GM21786 (cell line): ENCODE results near the gene CREB5.

Experiments used
- ATAC-seq: cut with Tn5 transposase; IDR thresholded peaks from one replicate; pipeline ENCODE4 v1.9.1; 2021; ENCODE audit not compliant: unreplicated experiment

Gene CREB5

DNA sequence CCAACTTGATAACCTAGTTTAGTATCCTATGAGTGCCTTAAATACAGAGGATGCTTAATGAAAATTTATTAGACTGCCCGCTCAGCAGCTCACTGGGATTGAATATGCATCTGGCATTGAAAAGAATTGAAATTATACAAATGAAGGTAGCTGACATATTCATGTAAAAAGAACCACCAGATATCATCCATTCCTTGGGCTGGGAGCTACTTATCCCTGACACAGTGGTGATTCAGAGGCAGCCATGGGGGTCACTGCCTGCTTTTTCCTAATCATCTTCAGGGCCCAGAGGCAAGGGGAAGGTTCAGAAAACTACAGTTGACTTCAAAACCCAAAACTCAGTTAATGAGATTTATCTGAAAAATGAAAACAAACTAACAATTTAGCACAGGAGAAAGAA lies 424.9 kb downstream of the CREB5 start:
- ATAC-seq, result no peak

DNA sequence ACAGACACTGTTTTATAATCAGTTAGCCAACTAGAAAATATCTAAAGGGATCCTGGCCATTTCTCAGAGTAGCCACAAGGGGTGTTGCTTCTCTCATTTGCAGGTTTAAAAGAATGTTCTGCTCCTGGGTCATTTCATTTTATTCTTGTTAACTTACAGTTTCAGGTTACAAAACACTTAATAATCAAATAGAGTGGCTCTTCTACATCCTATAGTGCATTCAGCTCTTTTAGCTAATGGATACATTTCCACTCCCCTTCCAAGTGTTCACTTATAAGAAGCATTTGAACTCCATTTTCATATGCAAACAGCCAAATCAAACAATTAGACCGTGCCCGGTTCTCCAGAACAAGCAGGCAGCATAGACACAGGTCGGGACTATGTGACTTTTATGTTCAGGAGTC lies 428.3 kb downstream of the CREB5 start:
- no peak for ATAC-seq

DNA sequence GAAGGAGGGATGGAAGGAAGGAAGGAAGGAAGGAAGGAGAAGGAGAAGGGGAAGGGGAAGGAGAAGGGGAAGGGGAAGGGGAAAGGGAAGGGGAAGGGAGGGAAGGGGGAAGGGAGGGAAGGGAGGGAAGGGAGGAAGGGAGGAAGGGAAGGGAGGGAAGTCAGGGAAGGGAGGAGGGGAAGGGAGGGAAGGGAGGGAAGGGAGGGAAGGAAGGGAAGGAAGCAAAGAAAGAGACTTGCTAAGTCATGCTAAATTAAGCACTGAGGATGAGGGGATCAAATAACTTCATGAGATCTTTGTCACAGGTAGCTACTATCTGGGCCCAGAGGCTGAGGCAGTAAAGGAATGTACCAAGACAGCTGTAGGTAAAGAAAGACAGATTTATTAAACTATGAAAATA lies 429.4 kb downstream of the CREB5 start:
- ATAC-seq, result no peak

DNA sequence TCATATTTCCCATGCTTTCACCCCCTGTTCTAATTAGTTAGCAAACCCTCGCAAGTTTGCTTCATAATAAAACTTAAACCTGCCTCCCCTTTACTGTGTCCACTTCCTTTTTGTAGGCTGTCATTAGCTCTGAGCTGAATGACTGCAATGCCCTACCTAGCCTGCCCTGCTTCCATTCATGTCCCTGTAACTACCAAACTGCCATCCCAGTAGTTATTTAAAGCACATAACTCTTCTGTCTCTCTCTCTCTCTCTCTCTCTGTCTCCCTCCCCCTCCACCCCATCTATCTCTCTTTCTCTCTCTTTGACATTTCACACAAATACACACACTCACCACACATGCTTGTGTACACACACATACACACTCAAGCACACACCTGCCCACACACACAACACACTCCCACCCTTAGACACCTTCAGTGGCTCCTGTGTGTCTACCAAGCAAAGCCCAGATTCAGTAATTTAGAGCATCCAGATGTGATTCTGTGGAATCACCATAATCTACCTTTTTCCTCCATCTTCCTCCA lies 430.5 kb downstream of the CREB5 start:
- ATAC-seq, result no peak

DNA sequence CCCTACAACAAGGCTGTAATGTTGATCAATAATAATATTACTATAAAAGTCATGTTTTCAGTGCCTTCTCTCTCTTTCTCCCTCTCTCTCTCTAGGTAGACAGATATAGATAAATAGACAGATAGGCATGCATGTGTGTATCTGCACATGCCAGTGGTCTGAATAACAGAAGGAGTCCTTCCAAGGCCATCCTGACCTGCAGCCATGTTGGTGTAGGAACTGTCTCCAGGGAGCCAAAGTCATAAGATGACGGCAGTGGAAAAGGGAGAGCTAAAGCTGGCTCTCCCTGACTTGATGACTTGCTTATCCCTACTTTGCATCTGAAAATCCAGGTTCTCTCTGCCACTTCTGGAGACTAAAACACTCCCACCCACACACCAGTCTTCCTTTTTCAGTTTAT lies 432.8 kb downstream of the CREB5 start:
- no peak for ATAC-seq

DNA sequence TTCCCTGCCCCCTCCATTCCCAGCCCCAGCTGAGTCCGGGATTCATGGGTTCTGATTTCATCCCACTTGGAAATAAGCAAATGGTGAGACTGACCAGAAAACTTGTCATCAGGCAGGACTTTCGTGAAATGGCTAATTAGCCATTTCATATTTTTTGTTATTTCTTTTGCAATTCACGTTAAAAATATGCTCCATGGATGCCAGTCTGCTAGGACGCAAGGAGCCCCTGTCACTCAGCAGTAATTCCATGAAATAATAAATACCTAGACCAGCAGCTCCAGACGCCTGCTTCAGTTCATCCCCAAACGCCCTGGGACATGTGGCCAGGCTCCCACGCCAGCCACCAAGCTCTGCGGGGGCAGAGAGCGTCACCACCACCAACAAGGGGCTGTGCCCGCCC lies 434.9 kb downstream of the CREB5 start:
- no peak for ATAC-seq

DNA sequence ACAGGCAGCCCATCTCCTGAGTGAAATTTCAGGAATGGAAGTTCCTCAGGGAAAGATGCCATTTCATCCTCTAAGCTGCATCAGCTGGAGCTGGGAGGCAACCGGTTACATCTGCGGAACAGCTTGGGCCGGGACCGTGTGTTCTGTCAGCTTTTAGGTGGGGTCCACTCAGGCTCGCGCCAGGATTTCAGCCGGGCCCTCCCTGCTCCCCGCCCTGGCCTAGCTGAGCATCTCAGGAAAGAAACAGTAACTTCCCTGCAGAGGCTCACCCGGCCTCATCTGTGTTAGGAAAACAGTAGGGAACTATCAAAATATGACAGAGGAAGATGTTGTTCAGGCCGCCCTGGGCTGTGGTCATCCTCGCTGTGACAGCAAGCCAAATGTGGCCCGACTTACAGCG lies 435.4 kb downstream of the CREB5 start:
- ATAC-seq, result no peak

DNA sequence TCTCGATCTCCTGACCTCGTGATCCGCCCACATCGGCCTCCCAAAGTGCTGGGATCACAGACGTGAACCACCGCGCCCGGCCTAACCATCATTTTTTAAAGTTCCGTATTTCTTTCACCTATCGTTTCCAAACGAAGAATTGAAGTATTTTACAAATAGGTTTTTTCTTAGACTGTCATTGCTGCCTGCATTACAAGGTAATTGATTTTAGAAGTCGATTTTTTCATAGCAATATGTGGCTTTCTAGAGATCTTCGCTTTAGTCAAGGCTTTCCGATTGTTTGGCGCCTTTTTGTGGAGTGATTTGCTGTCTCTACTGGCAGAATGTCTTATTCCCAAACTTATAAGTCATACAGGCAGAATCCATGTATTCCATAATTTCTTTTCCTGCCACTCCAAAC lies 436.6 kb downstream of the CREB5 start:
- ATAC-seq, result no peak

DNA sequence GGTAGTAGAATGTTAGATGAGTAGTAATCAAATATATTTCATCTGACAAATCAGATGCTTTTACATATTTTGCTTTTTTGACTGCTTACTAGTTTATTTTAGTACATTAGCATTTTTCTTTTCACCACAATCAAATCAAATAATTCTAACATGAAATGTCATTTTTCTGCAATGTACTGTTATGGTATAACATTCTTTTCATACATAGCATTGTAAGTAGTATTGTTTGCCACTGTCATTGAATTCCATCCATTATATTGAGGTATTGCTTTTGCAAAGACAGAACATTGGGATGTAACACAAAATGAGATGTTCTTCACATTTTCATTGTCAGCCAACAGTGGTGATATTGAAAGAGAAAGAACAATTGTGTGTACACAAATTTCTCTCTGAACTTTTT lies 438.4 kb downstream of the CREB5 start:
- no peak for ATAC-seq

DNA sequence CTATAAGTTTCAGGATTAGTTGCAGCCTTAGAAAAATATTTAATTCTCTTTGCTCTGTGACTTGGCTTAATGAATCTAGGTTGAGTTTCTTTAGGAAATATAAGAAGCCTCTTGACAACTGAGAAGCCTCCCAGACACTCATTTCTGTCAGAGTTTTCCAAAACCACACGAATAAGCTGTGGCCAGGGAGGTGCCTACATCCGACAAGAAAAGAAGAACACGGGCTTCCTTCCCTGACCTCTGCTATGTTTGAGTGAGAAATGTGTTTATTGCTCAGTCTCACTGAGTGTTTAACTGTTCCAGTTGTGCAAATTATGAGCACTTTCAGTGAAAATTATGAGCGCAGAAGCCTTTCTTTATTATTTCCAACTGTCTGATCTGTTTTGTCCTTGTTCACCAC lies 440.8 kb downstream of the CREB5 start:
- ATAC-seq, result no peak

DNA sequence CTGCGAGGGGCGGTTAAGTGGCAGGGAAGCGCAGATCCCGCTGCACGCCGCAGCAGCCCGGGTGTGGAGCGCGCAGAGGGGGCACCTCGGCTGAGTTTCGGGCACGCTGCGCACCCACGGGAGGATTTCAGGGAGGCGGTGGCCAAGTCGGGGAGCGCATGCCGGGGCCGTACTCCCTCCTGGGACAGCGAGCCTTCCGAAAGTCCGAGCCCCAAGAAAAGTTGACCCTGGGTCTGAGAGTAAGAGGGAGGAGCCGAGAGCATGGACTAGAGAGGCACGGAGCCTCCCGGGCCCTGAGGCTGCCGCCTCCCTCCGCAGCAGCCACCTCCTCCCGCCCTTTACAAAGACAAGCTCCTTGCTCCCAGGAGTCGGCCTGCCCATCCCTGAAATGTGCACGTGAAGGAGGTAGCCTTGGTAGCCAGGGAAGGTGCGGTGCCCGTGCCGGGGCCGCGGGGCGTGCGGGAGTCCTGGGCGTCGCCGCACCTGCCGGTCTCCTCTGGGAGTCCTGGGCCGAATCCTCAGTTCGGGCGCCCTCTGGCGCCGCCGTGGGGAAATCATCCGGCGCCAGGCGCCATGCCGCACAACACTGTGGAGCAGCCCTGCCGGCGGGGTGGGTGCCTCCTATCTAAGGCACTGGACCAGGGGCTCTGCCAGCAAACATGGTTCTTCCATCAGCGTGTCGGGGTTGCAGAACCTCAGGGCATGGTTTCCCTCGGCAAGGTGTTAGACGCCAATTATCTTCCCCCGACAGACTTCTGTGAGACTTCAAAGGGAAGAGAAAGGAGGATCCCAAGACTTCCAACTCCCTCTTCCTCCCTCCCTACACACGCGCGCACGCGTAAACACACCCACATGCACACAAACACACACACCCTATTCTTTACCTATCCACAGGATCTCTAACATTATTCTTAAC lies 441.8 kb downstream of the CREB5 start:
- ATAC-seq, result peak; percentile 99

DNA sequence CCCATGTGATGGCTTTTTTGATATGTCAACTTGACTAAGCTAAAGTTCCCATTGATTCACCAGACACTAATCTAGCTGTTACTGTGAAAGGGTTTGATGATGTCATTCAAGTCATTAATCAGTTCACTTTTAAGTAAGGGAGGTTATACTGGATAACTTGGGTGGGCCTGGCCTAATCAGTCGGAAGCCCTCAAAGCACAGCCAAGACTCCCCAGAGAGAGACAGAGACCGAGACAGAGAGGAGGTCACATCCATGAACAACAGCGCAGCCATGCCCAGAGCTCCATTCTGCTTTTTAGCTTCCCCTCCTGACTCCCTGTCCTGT lies 442.4 kb downstream of the CREB5 start:
- ATAC-seq, result no peak

DNA sequence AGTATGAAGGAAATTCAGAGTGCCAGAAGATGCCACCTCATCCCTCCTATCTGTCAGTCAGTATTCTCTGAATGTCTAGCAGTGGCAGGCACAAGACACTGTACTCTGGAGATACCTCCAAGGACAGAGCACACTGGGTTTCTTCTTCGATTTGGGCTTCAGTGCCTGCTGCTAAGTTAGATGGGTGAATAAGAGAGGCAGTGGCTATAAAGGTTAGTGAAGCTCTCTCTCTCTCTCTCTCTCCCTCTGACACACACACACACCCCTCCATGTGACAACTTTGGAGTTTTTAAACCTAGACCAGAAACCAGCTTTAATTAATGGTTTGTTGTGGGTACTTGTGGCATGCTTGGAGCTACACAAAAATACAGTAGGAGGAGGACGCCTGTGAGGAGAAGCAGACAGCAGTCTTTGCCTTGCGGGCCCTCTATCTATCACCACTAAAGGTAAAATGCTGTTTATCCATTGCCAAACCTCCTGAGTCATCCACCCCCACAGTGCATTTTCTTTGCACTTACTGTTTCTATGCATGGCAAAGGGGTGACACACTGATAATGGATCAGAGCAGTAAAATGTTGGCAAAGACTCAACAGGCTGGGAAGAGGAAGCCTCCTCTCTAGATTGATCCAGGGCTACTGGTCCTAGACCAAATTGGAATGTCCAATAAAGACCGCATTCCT lies 443.4 kb downstream of the CREB5 start:
- no peak for ATAC-seq

DNA sequence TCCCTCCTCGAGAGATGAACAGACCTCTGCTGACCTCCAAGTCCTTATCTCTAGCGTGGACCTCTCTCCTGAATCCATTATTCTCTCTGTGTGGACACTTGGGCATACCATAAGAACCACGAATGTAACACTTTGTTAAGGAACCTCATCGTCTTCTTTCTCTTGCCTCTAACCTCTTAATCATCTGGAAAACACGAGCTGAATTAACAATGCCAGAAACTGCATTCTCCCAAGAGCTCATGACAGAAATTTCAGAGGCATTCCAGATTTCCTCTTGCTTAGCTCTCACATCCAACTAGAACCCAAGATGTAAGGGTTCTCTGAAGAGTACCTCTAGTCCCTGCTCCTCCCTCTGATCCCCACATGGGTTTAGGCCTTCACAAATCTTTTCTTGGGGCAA lies 444.3 kb downstream of the CREB5 start:
- ATAC-seq, result no peak

DNA sequence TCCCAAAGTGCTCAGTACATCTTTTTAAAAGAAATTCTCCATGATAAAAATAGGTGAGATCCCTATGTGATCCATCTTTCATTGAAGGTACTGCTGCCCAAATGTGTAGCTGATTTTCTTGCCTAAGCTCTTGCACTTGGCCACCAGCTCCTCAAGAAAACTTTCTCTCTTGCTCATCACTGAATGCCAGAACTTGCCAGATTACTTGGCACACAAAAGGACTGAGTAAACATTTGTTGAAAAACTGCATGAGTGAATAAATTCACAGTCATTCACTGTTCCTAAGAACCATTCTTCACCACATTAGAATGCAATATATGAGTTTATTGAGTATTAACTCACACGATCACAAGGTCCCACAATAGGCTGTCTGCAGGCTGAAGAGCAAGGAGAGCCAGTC lies 445.9 kb downstream of the CREB5 start:
- ATAC-seq, result no peak

DNA sequence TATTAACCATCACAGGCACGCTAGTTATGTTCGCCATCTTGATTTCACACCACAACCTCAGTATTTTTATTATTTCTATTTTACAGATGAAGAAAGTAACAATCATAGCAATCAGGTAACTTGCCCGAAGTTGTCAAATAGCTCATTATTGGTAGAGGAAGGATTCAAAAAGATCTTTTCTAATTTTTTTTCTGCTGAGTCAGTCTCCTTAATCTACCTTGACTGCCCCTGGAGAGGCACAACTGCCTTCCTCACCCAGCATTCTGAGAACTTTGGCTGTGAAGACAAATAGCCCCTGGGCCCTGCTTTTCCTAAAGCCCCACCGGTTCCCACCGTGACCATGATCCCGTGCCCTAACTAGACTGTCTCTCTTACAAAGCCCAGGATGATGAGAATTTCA lies 446.6 kb downstream of the CREB5 start:
- ATAC-seq, result no peak

DNA sequence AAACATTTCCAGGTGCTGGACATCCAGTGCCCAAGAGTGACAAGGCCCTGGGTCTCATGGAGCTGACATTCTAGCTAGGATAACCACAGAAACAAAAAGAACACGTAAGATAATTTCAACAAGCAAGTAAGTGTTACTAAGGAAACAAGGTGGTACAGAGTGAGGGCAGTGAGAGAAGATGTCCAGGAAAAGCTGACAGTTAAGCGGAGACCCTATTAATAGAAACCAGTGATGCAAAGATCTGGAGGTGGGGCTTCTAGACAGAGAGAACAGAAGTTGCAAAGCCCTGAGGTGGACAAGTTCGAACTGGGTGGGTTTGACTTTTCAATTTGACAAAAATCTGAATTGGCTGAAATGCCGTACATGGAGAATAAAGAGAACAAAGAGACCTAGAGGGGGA lies 449.5 kb downstream of the CREB5 start:
- no peak for ATAC-seq

DNA sequence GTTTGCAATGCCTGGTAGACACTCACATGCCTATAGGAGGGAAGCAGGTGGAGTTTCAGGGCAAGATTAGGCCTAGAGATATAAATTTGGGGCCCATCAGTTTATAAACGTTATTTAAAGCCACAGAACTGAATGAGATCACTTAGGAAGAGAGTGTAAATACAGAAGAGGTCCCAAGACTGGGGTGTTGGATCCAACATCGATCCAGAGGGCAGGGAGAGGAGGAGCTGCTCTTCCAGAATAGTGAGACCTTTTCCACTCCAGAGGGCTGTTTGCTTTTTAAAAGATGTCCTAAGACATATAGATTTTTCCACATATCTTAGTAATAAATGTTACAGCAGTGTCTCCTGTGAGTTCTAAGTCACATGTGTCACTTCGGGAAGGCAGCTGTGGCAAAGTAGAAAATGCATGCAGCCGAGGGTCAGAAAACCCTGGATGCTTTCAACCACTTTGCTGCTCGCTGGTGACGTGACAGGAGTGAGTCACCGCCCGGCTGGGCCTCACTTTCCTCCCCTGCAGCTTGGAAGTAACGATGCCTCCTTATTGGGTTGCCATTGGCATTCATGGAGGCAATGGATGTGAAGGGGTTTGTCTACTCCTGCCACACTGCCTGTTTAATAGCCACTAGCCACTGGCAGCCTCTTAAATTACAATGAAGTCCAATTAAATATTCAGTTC lies 450.4 kb downstream of the CREB5 start:
- ATAC-seq, result no peak

DNA sequence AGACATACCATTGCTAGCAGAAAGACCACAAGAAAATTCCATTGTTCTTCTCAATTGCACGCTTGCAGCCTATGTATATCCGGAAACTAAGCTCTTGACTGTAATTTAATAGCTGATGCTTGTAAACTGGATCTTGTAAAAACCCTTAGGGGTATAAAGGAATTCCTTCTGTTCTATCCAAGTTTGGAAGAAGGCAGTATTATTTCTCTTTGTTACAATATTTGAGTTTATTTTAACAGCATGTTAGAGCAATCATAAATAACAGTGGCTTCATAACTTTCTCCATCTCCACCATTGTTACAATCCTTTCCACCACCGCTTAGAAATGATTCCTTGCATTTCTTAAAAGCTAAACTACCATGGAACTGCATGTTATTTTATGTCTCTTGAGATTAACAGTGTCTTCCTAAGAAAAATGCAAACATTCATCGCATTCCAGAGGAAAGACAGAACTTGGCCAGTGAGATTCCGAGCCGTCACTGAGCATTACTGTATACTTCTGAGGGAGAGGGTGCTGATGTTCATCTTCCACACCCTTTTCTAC lies 453.4 kb downstream of the CREB5 start:
- no peak for ATAC-seq

DNA sequence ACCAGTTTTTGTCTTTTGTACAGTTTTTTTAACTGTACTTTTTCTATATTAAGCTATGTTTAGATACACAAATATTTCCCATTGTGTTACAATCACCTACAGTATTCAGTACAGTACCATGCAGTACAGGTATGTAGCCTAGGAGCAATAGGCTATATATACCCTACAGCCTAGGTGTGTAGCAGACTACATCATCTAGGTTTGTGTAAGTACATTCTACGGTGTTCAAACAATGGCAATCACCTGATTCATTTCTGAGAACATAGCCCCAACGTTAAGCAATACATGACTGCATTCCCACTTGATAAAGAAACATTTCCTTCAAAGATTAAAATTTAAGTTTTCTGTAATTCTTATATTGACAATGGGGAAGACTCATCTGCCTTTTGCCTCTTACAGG lies 456.4 kb downstream of the CREB5 start:
- no peak for ATAC-seq

DNA sequence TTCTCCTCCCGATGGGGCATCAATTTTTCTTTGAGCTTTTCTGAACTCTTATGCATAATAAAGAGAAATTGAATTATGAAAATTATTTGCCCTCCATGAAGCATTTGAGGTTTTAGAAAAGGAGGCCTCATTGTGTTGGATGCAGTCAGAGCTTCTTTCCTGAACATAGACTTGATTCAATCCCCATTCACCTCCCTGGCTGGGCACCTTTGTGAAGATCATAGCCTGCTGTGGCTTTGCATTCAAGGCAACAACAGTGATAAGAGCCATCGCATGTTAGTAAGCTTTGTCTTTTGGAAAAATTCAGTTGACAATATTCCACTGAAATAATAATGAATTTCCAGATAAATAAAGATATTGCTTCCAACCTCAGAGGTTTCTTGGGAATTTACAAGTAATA lies 458.8 kb downstream of the CREB5 start:
- ATAC-seq, result no peak

DNA sequence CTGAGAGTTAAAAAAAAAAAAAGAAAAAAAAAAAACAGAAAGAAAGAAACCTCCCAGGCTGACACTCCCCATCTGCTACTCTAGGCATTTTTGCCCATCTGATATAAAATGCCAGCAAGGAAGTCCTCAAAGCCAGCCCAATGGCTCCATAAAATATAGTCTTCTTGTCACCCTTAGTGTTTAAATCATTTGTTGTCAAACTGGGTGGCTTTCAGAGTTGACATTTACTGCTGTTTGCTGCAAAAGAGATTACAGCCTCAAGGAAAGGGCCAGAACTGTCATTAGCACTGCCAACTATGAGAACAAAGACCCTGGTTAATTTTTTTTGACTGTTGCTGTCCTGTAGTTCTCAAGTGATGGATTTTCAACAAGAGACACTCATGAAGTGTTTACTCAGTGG lies 459.3 kb downstream of the CREB5 start:
- ATAC-seq, result no peak
